Adipose tissue (tissue), 3 donors: ENCODE data around the gene WNT10A. TPM values are rescaled to one million over a fixed set of nuclear protein-coding genes. Genes with fewer than 3 reads are reported as not detected.

Experiments
- H3K27ac ChIP-seq: one replicate; pipeline ENCODE4 v1.5.1; 2013; ENCODE audit warnings: low read depth, low read length
- WGBS, 3 donors: extraction: QIAGEN DNeasy Blood & Tissue Kit; methylation state at CpG; one replicate each; pipeline ENCODE4 v1.1.7; 2013; 5-methylcytosine and 5-hydroxymethylcytosine counted together
- polyA plus RNA-seq, 3 donors: library from polyadenylated mRNA; stranded (reverse); fragments of 200-250 nt; gene quantifications; one replicate each; pipeline ENCODE4 v1.2.3, GENCODE V29; 2013
- donor health status: healthy with polysubstance abuse.
- donor health status: Bipolar disorder and iron deficiency.
- donor health status: healthy.

The WNT10A gene
- polyA plus RNA-seq, 3 donors: 0.07 TPM; not detected in 2

DNA sequence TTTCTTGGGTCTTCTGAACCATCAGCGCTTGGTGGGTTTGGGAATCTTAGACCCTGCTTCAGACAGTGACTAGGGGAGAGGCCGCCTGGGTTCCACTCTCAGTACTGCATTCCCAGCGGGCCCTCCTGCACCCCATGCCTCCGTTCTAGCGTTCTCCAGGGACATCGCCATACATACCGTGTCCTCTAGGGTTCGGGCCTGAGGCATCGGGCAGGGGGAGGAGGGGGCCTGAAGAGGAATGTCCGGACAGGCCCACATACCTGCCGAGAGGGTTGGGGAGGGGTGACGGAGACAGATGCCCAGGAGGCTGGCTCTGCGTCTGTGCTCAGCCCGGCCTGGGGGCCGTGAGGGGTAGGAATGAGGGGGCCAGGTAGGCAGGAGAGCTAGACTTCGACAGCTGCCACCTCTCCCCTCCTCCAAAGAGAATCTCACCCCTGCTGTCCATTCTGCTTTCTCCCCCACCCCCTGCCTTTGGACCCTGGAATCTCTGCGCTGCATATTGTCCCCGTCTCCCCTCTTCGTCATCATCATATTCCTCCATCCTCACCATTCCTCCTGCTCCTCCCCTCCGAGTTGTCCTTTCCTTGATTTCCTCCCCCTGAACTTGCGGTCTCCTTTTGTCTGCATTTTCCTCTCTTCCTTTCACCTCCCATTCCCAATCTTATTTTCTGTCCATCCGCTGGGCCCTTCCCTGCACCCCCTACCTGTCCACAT is 7.8 kb upstream of the WNT10A start:
- WGBS, 3 donors: 7 to 34% (median 31%) methylated on average over 19 to 22 of the region's 22 CpGs
- H3K27ac ChIP-seq: no peak overlapping the region

DNA sequence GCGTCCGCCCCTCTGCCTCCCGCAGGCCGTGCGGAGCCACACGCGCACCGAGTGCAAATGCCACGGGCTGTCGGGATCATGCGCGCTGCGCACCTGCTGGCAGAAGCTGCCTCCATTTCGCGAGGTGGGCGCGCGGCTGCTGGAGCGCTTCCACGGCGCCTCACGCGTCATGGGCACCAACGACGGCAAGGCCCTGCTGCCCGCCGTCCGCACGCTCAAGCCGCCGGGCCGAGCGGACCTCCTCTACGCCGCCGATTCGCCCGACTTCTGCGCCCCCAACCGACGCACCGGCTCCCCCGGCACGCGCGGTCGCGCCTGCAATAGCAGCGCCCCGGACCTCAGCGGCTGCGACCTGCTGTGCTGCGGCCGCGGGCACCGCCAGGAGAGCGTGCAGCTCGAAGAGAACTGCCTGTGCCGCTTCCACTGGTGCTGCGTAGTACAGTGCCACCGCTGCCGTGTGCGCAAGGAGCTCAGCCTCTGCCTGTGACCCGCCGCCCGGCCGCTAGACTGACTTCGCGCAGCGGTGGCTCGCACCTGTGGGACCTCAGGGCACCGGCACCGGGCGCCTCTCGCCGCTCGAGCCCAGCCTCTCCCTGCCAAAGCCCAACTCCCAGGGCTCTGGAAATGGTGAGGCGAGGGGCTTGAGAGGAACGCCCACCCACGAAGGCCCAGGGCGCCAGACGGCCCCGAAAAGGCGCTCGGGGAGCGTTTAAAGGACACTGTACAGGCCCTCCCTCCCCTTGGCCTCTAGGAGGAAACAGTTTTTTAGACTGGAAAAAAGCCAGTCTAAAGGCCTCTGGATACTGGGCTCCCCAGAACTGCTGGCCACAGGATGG is 7.1 kb upstream of the WNT10A start:
- H3K27ac ChIP-seq: no peak overlapping the region
- 7 to 24% (median 16%) methylated on average over 86 of the region's 86 CpGs for WGBS, 3 donors

DNA sequence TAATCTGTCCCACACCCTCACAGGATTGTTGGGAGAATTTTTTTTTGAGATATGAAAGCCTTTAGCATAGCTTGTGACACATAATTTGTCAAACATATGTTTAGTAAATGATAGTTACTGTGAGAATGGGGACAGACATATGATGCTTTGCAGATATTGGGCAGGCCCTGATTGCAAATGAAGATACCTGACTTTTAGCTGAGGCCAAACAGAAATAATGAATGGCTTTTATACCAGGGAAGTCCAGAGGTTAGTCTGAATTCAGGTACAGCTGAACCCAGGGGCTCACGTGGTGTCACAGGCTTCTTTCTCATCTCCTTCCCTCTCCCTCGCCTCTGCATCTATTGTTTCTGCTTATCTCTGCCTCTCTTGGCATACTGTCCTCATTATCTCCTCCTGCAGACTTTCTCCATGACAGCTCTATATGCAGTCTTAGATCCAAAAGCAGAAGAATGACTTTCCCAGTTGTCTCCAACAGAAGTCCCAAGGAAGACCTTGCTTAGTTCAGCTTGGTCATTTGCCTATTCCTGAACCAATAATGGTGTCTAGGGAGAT is 4.9 kb upstream of the WNT10A start:
- no peak overlapping the region for H3K27ac ChIP-seq
- WGBS, 3 donors: 21 to 40% (median 23%) methylated on average over 2 of the region's 2 CpGs

- 0 to 2% (median 2%) methylated on average over 3 of the region's 3 CpGs for WGBS, 3 donors
- H3K27ac ChIP-seq: no peak overlapping the region
These were observed 4.0 kb upstream of the WNT10A start for GRCh38 chr2:218876562-218877219.

DNA sequence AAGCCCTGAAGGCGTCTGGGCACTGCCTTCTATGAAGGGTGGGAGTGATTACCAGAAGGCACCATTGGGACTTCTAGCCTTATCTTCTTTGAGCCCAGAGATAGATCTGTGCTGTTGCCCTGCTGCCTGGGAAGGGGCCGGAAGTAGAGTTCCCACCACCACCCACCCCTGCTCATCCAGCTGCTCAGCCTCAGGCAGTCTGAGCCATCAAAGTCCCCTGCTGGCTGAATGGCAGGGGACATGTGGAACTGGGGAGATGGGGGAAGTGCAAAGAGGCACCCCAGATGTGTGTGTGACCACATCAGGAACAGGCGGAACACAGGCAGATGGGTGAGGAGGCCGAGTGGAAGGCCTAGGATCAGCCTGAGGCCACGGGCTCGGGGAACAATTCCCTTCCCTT is 3.3 kb upstream of the WNT10A start:
- WGBS, 3 donors: 63 to 75% (median 74%) methylated on average over 6 of the region's 6 CpGs
- no peak overlapping the region for H3K27ac ChIP-seq

- H3K27ac ChIP-seq: no peak overlapping the region
- 19 to 50% (median 43%) methylated on average over 5 of the region's 5 CpGs for WGBS, 3 donors
These were observed 2.8 kb upstream of the WNT10A start for GRCh38 chr2:218877891-218878290.

- H3K27ac ChIP-seq: no peak overlapping the region
- WGBS, 3 donors: 26 to 56% (median 49%) methylated on average over 6 of the region's 6 CpGs
These were observed 2.2 kb upstream of the WNT10A start for GRCh38 chr2:218878486-218878885.

- H3K27ac ChIP-seq: no peak overlapping the region
- WGBS, 3 donors: 24 to 35% (median 30%) methylated on average over 14 to 16 of the region's 16 CpGs
These were observed 1.5 kb upstream of the WNT10A start for GRCh38 chr2:218878926-218879761.

DNA sequence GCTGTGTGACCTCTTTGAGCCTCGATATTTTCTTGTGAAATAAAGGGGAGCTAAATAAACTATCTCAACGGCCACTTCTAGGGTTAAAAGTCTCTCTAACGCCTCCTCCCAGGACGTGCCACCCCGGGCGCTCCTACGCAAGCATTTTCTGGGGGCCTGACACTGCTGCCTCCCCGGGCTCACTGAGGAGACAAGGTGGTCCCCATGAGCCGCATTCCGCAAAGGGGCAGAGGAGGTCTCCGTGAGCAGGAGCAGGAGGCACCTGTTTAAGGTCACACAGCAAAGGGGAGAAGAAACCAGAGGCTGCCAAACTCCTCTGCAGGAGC is 913 bp upstream of the WNT10A start:
- whole genome bisulfite sequencing, 3 donors: 4 to 13% (median 10%) methylated on average over 11 of the region's 11 CpGs
- no peak overlapping the region for H3K27ac ChIP-seq

GRCh38 chr2:218880859-218881594 is 375 bp downstream of the WNT10A start:
- no peak overlapping the region for H3K27ac ChIP-seq
- WGBS, 3 donors: 12 to 16% (median 16%) methylated on average over 16 to 24 of the region's 24 CpGs

DNA sequence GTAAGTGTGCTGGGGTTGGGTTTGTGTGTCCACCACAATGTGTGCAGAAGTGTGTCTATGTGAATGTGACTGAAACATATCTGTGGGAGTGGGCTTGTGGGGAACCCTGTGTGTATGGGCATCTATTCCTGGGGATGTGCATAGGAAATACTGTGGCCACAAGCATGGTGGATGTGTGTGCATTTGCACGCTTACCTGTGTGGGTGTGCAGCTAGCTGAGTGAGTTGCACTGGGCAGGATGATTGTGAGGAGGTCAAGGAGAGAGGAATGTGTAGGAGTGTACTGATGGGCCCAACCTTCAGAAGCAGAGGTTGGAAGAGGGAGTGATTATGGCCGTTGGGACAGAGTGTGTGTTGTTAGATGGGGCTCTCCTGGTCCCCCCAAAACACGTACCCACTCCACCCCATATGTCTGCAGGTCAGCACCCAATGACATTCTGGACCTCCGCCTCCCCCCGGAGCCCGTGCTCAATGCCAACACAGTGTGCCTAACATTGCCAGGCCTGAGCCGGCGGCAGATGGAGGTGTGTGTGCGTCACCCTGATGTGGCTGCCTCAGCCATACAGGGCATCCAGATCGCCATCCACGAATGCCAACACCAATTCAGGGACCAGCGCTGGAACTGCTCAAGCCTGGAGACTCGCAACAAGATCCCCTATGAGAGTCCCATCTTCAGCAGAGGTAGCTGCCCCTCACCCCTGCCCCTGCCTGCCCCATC is 1.2 kb downstream of the WNT10A start:
- no peak overlapping the region for H3K27ac ChIP-seq
- 65 to 70% (median 67%) methylated on average over 12 to 13 of the region's 13 CpGs for WGBS, 3 donors

- no peak overlapping the region for H3K27ac ChIP-seq
These were observed 1.8 kb downstream of the WNT10A start for GRCh38 chr2:218882461-218882816.

DNA sequence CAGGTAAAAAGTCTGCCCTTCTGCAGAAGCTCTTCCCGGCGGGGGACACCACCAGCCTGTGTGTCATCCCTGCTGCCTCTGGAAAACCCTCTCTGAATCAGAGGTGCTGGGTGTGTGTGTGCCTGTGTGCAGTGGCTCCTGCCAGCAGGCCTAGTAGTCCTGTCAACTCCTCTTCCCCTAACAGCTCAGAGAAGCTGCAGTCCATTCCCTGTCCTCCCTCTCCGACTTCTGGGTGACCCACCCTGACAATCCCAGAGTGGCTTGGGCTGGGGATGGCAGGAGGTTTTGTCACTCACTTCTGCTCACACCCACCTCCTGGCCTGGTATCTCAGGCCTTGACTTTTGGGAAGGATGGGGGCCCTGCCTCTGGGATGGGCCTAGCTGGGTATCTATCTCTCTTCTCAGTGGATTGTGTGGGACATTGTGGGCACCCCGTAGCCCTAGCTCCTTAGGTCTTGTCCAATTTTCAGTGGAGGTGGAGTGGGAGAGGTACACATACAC is 2.3 kb downstream of the WNT10A start:
- no peak overlapping the region for H3K27ac ChIP-seq
- WGBS, 3 donors: 70 to 79% (median 74%) methylated on average over 4 of the region's 4 CpGs

More at GRCh38 chr2:218882461-218882816, 1.8 kb downstream of the WNT10A start:
- WGBS, 3 donors: 59 to 79% (median 77%) methylated on average over 1 of the region's 1 CpG

DNA sequence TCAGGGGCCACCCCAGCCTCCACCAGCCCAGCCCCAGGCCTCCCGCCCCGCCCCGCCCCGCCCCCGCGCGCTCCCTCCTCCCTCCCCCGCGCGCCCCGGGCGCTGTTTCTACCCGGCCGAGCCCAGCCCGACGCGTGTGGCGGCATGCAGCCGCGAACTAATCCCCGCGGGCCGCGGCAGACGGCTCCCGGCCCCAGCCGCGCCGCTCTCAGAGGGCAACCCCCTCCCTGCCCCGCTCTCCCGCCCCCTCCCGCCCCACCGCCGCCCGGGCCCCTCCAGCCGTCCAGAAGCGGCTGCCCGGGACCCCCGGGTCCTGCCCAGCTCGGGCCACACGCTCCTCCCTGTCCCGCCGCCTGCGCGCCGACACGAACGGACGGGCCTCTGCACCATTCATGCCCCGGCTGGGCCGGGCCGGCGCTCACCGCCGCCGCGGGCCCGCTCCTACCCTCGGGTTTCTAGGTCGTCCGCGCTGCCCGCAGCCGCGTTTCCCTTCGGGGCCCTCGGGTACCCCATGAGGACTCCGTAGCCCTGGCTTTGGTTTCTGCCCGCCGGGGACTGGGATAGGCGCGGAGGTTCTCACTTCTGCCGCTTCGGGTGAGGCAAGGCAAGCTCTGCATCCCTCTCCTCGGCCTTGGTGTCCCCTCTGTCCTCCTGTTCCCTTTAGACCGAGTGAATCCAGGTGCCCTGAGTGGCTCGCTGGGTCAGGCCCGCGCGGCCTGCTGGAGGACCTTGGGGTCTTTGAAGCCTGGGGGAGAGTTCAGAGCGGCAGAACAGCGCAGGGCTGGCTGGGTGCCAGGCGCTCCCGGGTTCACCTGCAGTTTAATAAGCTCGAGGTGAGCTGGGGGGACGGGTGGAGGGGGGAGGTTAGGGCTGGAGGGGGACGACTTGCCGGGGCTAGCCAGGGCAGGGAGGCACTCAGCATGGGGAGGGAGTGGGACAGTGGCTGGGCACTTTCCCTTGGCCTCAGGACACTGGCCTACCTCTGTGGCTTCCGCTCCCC is 3.1 kb downstream of the WNT10A start:
- WGBS, 3 donors: 9 to 12% (median 11%) methylated on average over 67 to 88 of the region's 89 CpGs
- H3K27ac ChIP-seq: no peak overlapping the region

DNA sequence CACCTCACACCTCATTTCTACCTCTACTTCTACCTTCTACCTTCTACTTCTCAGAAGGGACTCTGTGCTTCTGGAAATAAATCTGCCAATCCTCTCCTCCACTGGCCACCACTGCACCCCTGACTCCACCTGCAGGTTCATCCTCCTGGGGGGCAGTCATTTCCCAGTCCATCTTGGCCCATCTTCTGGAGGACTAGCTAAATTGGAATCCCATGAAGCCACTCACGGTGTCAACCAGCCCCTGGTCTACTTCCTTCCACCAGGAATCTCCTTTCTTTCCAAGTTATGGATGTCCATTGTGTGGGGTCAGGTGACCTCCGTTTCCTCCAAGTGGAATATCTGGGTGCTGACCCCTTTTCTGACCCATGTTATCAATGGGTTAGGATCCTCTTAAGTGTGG is 3.9 kb downstream of the WNT10A start:
- WGBS, 3 donors: 85 to 93% (median 92%) methylated on average over 2 of the region's 2 CpGs
- no peak overlapping the region for H3K27ac ChIP-seq
